ENCODE data around the gene DUSP21.

DNA sequence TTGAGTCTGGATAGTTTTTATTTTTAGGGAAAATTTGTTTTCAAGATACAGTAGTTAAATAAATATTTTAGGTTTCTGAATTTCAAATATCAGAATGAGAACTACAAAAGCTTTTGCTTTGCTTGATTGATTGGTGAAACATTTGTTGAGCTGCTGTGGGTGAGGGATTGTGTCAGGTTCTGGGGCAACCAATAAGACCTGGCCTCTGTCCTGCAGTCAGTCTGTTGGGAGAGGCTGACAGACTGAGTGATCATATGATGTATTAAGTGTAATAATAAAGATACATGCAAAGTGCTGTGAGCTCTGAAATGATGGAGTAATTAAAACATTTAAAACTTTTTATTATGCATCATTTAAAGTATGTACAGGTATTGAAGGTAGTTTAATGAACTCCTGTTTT is 38.8 kb downstream of the DUSP21 start:
- TF ChIP-seq, protein P1, sequence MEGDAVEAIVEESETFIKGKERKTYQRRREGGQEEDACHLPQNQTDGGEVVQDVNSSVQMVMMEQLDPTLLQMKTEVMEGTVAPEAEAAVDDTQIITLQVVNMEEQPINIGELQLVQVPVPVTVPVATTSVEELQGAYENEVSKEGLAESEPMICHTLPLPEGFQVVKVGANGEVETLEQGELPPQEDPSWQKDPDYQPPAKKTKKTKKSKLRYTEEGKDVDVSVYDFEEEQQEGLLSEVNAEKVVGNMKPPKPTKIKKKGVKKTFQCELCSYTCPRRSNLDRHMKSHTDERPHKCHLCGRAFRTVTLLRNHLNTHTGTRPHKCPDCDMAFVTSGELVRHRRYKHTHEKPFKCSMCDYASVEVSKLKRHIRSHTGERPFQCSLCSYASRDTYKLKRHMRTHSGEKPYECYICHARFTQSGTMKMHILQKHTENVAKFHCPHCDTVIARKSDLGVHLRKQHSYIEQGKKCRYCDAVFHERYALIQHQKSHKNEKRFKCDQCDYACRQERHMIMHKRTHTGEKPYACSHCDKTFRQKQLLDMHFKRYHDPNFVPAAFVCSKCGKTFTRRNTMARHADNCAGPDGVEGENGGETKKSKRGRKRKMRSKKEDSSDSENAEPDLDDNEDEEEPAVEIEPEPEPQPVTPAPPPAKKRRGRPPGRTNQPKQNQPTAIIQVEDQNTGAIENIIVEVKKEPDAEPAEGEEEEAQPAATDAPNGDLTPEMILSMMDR (IDR thresholded peaks at IDR 0.05) = no peak
- TF ChIP-seq, protein P2, sequence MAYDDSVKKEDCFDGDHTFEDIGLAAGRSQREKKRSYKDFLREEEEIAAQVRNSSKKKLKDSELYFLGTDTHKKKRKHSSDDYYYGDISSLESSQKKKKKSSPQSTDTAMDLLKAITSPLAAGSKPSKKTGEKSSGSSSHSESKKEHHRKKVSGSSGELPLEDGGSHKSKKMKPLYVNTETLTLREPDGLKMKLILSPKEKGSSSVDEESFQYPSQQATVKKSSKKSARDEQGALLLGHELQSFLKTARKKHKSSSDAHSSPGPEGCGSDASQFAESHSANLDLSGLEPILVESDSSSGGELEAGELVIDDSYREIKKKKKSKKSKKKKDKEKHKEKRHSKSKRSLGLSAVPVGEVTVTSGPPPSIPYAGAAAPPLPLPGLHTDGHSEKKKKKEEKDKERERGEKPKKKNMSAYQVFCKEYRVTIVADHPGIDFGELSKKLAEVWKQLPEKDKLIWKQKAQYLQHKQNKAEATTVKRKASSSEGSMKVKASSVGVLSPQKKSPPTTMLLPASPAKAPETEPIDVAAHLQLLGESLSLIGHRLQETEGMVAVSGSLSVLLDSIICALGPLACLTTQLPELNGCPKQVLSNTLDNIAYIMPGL (CRISPR knock-in tag; IDR thresholded peaks at IDR 0.05; ENCODE audit: borderline replicate concordance) = no peak
- TF ChIP-seq, protein P3, sequence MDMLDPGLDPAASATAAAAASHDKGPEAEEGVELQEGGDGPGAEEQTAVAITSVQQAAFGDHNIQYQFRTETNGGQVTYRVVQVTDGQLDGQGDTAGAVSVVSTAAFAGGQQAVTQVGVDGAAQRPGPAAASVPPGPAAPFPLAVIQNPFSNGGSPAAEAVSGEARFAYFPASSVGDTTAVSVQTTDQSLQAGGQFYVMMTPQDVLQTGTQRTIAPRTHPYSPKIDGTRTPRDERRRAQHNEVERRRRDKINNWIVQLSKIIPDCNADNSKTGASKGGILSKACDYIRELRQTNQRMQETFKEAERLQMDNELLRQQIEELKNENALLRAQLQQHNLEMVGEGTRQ (IDR thresholded peaks at IDR 0.05) = no peak
